ENCODE results near the gene AGPAT1. TPM values are rescaled to one million over a fixed set of nuclear protein-coding genes. Genes with fewer than 3 reads are reported as not detected.

AGPAT1 gene
- total and polyA plus RNA-seq, 2 of the 8 experiments (the other 6 are each of a cell fraction or from before 2014, with no cell fraction given): 96.0 to 222 TPM

Small RNA genes lying within 50 kb of the gene (microRNA-seq; reads per million reads assigned to microRNA genes)
- gene MIR6721 (ENCODE audit: borderline microRNAs expressed in 2 of 2, borderline number of aligned reads in 2 of 2, borderline replicate concordance in 1 of 2): 0.23 to 0.81 reads per million in 2 experiments
- 0 reads per million in 2 experiments for gene MIR6833 (ENCODE audit: borderline microRNAs expressed in 2 of 2, borderline number of aligned reads in 2 of 2, borderline replicate concordance in 1 of 2)

Small RNA genes lying within 50 kb of the gene (small RNA-seq; reads per million reads assigned to genes)
- gene AL662884.1 (ENCODE audit: insufficient read depth) (not detected), gene MIR6833 (ENCODE audit: insufficient read depth) (not detected)

Other genes with a start within 250 kb of the AGPAT1 start
- 0.26 and 0.61 TPM in 2 replicates for gene C2, start 248.4 kb downstream of the AGPAT1 start, total RNA-seq (2021; fragmentation: NEBNext Ultra II Directional; extraction: Animal tissue kit (Norgen Biotek cat#: 25700))
- gene C2, start 248.4 kb downstream of the AGPAT1 start, polyA plus RNA-seq (2011; rRNA removed): 0.38 and 1.0 TPM in 2 replicates
- gene CFB, start 230.0 kb downstream of the AGPAT1 start, total RNA-seq (2021; fragmentation: NEBNext Ultra II Directional; extraction: Animal tissue kit (Norgen Biotek cat#: 25700)): not detected in 2 replicates
- gene CFB, start 230.0 kb downstream of the AGPAT1 start, polyA plus RNA-seq (2011; rRNA removed): 0.09 and 0.20 TPM in 2 replicates
- gene NELFE, start 217.1 kb downstream of the AGPAT1 start, total RNA-seq (2021; fragmentation: NEBNext Ultra II Directional; extraction: Animal tissue kit (Norgen Biotek cat#: 25700)): 71.1 and 71.5 TPM in 2 replicates
- 49.2 and 52.3 TPM in 2 replicates for gene NELFE, start 217.1 kb downstream of the AGPAT1 start, polyA plus RNA-seq (2011; rRNA removed)
- gene SKIC2, start 216.9 kb downstream of the AGPAT1 start, total RNA-seq (2021; fragmentation: NEBNext Ultra II Directional; extraction: Animal tissue kit (Norgen Biotek cat#: 25700)): 59.7 and 68.5 TPM in 2 replicates
- gene SKIC2, start 216.9 kb downstream of the AGPAT1 start, polyA plus RNA-seq (2011; rRNA removed): 42.1 and 70.5 TPM in 2 replicates
- gene DXO, start 203.9 kb downstream of the AGPAT1 start, total RNA-seq (2021; fragmentation: NEBNext Ultra II Directional; extraction: Animal tissue kit (Norgen Biotek cat#: 25700)): 14.7 and 16.2 TPM in 2 replicates
- 23.9 and 30.5 TPM in 2 replicates for gene DXO, start 203.9 kb downstream of the AGPAT1 start, polyA plus RNA-seq (2011; rRNA removed)
- gene C4A, start 194.0 kb downstream of the AGPAT1 start, total RNA-seq (2021; fragmentation: NEBNext Ultra II Directional; extraction: Animal tissue kit (Norgen Biotek cat#: 25700)): 0.48 and 2.4 TPM in 2 replicates
- gene C4A, start 194.0 kb downstream of the AGPAT1 start, polyA plus RNA-seq (2011; rRNA removed): 0.62 and 1.7 TPM in 2 replicates
- 1.5 and 3.5 TPM in 2 replicates for gene C4B, start 161.3 kb downstream of the AGPAT1 start, total RNA-seq (2021; fragmentation: NEBNext Ultra II Directional; extraction: Animal tissue kit (Norgen Biotek cat#: 25700))
- gene C4B, start 161.3 kb downstream of the AGPAT1 start, polyA plus RNA-seq (2011; rRNA removed): 0.74 and 1.7 TPM in 2 replicates
- 0.22 and 0.40 TPM in 2 replicates for gene CYP21A2, start 137.7 kb downstream of the AGPAT1 start, total RNA-seq (2021; fragmentation: NEBNext Ultra II Directional; extraction: Animal tissue kit (Norgen Biotek cat#: 25700))
- gene CYP21A2, start 137.7 kb downstream of the AGPAT1 start, polyA plus RNA-seq (2011; rRNA removed): 0.14 and 0.23 TPM in 2 replicates
- gene TNXB, start 66.7 kb downstream of the AGPAT1 start, total RNA-seq (2021; fragmentation: NEBNext Ultra II Directional; extraction: Animal tissue kit (Norgen Biotek cat#: 25700)): 4.8 and 5.5 TPM in 2 replicates
- 3.1 and 6.5 TPM in 2 replicates for gene TNXB, start 66.7 kb downstream of the AGPAT1 start, polyA plus RNA-seq (2011; rRNA removed)
- gene ATF6B, start 47.8 kb downstream of the AGPAT1 start, total RNA-seq (2021; fragmentation: NEBNext Ultra II Directional; extraction: Animal tissue kit (Norgen Biotek cat#: 25700)): 36.2 and 38.1 TPM in 2 replicates
- gene ATF6B, start 47.8 kb downstream of the AGPAT1 start, polyA plus RNA-seq (2011; rRNA removed): 42.2 and 66.3 TPM in 2 replicates
- gene FKBPL, start 45.8 kb downstream of the AGPAT1 start, total RNA-seq (2021; fragmentation: NEBNext Ultra II Directional; extraction: Animal tissue kit (Norgen Biotek cat#: 25700)): 9.4 and 10.9 TPM in 2 replicates
- 5.4 and 5.8 TPM in 2 replicates for gene FKBPL, start 45.8 kb downstream of the AGPAT1 start, polyA plus RNA-seq (2011; rRNA removed)
- gene PRRT1, start 24.1 kb downstream of the AGPAT1 start, total RNA-seq (2021; fragmentation: NEBNext Ultra II Directional; extraction: Animal tissue kit (Norgen Biotek cat#: 25700)): 2.8 TPM in 2 replicates
- gene PRRT1, start 24.1 kb downstream of the AGPAT1 start, polyA plus RNA-seq (2011; rRNA removed): 0.71 and 1.4 TPM in 2 replicates
- 24.1 and 27.9 TPM in 2 replicates for gene PPT2, start 21.9 kb downstream of the AGPAT1 start, total RNA-seq (2021; fragmentation: NEBNext Ultra II Directional; extraction: Animal tissue kit (Norgen Biotek cat#: 25700))
- gene PPT2, start 21.9 kb downstream of the AGPAT1 start, polyA plus RNA-seq (2011; rRNA removed): 39.0 and 39.5 TPM in 2 replicates
- gene EGFL8, start 11.5 kb downstream of the AGPAT1 start, total RNA-seq (2021; fragmentation: NEBNext Ultra II Directional; extraction: Animal tissue kit (Norgen Biotek cat#: 25700)): 6.4 and 9.2 TPM in 2 replicates
- gene EGFL8, start 11.5 kb downstream of the AGPAT1 start, polyA plus RNA-seq (2011; rRNA removed): 5.0 and 8.6 TPM in 2 replicates
- gene RNF5, start 2.3 kb upstream of the AGPAT1 start, total RNA-seq (2021; fragmentation: NEBNext Ultra II Directional; extraction: Animal tissue kit (Norgen Biotek cat#: 25700)): 90.0 and 90.3 TPM in 2 replicates
- gene RNF5, start 2.3 kb upstream of the AGPAT1 start, polyA plus RNA-seq (2011; rRNA removed): 145 and 158 TPM in 2 replicates
- gene AGER, start 8.2 kb upstream of the AGPAT1 start, total RNA-seq (2021; fragmentation: NEBNext Ultra II Directional; extraction: Animal tissue kit (Norgen Biotek cat#: 25700)): 9.6 and 10.9 TPM in 2 replicates
- 3.8 and 5.5 TPM in 2 replicates for gene AGER, start 8.2 kb upstream of the AGPAT1 start, polyA plus RNA-seq (2011; rRNA removed)
- 130 and 133 TPM in 2 replicates for gene PBX2, start 14.1 kb upstream of the AGPAT1 start, total RNA-seq (2021; fragmentation: NEBNext Ultra II Directional; extraction: Animal tissue kit (Norgen Biotek cat#: 25700))
- gene PBX2, start 14.1 kb upstream of the AGPAT1 start, polyA plus RNA-seq (2011; rRNA removed): 102 and 109 TPM in 2 replicates
- gene GPSM3, start 16.6 kb upstream of the AGPAT1 start, total RNA-seq (2021; fragmentation: NEBNext Ultra II Directional; extraction: Animal tissue kit (Norgen Biotek cat#: 25700)): 6.0 and 6.6 TPM in 2 replicates
- 9.8 and 10.6 TPM in 2 replicates for gene GPSM3, start 16.6 kb upstream of the AGPAT1 start, polyA plus RNA-seq (2011; rRNA removed)
- gene NOTCH4, start 48.0 kb upstream of the AGPAT1 start, total RNA-seq (2021; fragmentation: NEBNext Ultra II Directional; extraction: Animal tissue kit (Norgen Biotek cat#: 25700)): 2.8 and 3.3 TPM in 2 replicates
- gene NOTCH4, start 48.0 kb upstream of the AGPAT1 start, polyA plus RNA-seq (2011; rRNA removed): 1.9 TPM in 2 replicates
- gene TSBP1, start 195.8 kb upstream of the AGPAT1 start, total RNA-seq (2021; fragmentation: NEBNext Ultra II Directional; extraction: Animal tissue kit (Norgen Biotek cat#: 25700)): not detected in 2 replicates
- gene TSBP1, start 195.8 kb upstream of the AGPAT1 start, polyA plus RNA-seq (2011; rRNA removed): not detected in 2 replicates
- gene BTNL2, start 231.1 kb upstream of the AGPAT1 start, total RNA-seq (2021; fragmentation: NEBNext Ultra II Directional; extraction: Animal tissue kit (Norgen Biotek cat#: 25700)): not detected in 2 replicates
- not detected in 2 replicates for gene BTNL2, start 231.1 kb upstream of the AGPAT1 start, polyA plus RNA-seq (2011; rRNA removed)